DMS79 treated with DMSO at 0.1 percent for 48 hours (cell line): ENCODE results near the gene MMD.
"Not testable (repeated sequence)": the region's sequence is repeated elsewhere in the genome, so short reads cannot be mapped to it uniquely, and the experiment has no call there.

Experiments used
- DNase-seq: peaks from one replicate; lab custom pipeline; 2025; lab: John Stamatoyannopoulos, UW

Gene MMD

GRCh38 chr17:55423535-55423934 is 1.9 kb upstream of the MMD start:
- no peak for DNase-seq

DNA sequence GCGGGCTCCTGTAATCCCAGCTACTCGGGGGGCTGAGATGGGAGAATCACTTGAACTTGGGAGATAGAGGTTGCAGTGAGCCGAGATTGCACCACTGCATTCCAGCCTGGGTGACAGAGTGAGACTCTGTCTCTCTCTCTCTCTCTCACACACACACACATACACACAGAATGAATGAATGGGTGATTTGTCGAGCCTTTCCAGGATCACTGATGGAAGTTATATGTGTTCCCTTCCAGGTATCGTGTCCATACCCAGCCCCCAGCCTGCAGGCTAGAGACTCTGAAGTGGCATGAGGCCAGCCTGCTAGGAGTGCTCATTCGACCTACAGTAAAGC is 1.2 kb upstream of the MMD start:
- not testable (repeated sequence) for DNase-seq

DNA sequence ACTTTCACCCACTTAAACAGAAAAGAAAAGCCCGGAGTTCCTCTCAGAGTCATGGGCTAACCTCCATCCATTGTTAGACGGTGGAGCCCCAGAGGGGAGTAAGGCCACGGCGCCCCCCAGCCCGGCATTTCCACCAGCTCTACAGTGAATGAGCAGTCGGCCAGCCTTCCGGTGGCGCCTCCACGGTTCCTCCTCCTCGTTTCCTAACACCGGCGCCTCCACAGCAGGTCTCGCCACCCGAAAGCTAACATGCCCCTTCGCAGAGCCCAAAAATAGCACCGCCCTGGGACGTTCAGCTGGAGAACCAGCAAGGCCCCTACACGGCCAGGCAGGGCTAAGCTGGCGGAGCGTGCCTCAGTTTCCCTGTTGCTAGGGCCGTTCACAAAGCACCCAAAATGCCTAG is 858 bp downstream of the MMD start:
- no peak for DNase-seq

GRCh38 chr17:55420067-55420775 is 1.4 kb downstream of the MMD start:
- no peak for DNase-seq

DNA sequence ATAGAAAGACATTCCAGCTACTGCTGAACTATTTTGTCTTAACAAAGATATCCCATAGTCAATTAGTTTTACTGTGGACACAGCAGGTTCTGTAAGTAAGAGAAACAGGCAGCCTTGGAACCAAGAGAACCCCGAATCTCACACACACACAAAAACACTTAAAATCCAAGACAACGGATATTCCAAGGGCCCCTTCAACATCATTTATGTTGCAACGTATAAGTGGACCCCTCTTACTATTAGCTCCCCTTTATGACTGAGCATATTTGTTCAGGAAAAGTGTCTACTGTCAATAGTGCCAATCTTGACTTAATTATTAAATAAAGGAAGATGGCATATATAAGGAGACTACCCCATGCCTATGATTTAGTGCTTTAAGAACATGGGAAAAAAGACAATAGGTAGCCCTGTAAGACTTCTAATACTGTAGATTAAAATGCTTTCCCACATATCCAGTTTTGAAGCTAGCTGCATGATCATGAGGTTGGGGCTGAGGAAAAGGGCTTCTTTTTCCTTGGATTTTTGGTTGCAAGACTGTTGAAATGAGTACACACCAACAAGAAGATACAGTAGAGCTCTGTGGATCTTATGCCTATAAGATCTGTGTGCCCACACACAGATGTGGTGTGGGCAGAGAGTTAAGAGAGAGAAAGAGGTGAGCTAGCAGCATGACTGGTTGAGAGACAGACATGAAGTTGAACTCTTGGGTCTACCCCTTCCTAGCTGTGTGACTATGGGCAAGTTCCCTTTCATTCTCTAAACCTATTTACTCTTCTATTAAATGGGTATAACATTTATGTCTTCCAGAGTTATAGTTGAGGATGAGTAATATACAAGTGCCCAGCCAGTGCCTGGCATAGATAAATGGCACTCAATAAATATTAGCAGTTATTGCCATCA is 3.0 kb downstream of the MMD start:
- DNase-seq, result no peak

DNA sequence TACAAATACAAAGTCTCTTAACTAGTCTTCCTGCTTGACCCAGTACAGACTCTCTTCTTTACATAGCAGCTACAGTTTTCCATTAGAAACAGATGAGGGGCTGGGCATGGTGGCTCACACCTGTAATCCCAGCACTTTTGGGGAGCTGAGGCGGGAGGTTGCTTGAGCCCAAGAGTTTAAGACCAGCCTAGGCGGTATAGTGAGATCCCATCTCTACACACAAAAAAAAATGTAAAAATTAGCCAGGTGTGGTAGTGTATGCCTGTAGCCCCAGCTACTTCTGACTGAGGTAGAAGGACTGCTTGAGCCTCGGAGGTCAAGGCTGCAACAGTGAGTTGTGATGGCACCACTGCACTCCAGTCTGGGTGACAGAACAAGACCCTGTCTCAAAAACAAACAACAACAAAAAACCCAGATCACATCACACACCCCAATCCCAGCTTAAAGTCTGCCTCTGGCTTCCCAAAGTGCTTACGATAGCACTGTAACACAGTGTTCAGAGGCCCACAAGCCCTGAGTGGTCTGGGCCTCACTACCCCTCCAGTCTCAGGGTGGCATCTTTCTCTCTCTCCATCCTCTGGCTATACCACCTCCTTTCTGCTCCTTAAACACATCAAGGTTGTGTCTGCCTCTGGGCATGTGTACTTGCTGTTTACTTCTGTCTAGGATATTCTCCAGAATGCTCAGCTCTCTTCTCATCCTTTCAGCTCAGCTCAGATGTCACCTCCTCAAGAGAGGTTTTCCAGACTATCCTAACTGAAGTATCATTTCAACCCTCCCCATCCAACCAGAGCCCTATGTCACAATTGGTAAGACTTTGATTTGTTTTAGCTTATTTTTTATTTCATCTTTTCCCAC is 4.0 kb downstream of the MMD start:
- DNase-seq, result no peak

- DNase-seq, result no peak
Measured at GRCh38 chr17:55416470-55417052, 5.1 kb downstream of the MMD start.

DNA sequence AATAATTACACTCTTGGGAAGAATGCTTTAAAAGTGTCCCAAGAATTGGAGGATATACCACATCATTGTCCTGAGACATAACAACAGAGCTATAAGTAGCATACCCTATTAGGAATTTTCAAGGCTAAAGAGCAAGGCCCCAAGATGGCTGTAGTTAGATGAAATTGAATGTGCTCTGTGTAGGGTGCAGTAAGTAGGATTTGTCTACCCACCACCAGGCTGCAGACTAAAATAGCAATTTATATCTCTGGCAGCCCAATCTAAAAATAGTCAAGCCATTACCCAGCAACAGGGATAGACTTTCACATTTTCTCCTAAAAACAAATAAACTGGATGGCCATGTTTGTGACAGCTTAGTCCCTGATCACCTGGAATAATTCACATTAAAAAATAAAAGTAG is 5.6 kb downstream of the MMD start:
- DNase-seq, result no peak

DNA sequence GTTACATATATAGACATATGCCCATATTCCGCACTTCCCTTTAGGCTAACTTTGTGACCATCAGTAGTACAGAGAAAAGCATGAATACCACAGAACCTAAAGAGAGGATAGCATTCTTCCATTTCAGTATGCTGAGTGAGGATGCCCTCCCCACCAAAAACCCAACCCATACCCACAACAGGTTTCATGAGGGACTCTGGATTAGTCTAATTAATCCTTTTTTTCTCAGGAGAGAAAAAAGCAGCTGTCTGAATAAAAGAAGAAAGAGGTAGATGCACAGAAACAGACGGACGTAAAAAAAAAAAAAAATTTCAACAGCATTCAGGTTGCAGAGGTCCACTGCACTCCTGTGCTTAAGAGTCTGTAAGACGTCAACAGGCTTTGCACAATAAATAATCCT is 6.7 kb downstream of the MMD start:
- DNase-seq, result no peak

GRCh38 chr17:55413825-55414489 is 7.7 kb downstream of the MMD start:
- DNase-seq, result no peak

GRCh38 chr17:55411463-55411855 is 10.2 kb downstream of the MMD start:
- DNase-seq, result no peak

- DNase-seq, result no peak
Measured at GRCh38 chr17:55410722-55411462, 10.7 kb downstream of the MMD start.

DNA sequence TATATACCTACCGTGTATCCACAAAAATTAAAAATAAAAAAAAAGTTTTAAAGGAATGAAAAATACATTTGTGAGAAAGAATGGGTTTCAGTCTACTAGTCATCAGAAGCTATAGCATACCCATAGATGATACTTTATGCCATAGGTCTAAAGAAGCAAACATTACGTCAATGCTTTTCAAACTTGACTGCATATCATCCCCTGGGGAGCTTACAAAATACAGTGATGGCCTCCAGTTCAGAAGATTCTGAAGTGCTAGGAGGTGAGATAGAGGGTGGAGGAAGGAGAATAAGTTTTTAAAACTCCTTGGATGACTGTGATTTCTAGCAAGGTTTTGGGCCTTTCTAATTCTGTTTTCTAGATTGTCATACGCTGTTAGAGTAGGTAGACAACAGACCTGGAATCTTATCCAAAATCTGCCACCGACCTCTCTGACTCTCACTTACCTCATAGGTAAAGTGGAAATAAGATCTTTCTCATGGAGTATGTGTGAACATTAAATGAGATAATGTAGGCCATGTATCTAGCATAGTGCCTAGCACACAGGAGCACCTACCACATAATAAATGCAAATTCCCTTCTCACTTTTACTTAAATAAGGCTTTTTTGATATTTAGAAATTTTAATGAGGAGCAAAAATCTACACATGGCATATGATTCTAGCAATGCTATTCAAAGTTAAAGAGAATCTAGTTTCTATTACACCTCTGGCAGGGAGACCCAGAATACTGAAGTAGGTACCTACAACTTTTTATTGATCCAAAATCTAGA is 12.4 kb downstream of the MMD start:
- no peak for DNase-seq

DNA sequence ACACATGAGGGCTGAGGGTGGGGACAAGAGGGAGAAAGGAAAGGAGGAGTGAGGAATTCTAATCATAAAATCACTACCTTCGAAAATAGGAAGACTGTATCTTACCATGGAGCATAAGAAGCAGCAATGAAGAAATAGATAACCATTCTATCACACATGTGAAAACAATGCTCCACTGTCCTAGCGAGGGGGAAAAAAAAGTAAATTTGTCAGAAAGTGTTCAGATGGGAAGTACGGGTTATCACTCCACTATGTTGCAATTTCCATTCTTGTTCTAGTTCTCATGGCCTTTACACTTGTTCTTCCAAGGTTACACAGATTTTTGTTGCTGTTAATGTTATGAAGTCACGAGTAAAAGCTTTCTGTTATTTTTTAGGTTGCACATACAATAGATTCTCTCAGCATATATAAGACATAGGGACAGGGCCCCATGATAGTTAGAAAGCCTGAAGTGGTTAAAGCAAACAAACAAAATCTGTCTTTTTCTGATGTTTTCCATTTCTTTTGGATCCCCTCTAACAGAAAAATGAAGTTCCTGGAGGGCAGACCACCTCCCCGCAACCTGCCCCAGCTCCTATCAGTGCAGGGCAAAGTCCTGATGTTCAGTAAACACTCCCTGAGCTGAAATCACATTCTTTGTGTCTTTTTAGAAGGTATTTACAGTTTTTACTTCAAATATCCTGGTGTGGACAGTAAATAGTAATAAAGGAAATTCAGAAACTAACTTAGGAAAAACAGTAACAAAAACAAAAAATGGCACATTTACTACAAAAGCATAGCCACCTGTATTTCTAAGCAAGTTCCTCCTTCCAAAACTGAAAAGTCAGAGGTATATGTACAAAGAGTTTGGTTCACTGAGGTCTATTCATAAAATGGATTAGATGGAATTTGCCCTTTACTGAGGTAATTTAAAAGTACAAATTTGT is 13.7 kb downstream of the MMD start:
- no peak for DNase-seq

DNA sequence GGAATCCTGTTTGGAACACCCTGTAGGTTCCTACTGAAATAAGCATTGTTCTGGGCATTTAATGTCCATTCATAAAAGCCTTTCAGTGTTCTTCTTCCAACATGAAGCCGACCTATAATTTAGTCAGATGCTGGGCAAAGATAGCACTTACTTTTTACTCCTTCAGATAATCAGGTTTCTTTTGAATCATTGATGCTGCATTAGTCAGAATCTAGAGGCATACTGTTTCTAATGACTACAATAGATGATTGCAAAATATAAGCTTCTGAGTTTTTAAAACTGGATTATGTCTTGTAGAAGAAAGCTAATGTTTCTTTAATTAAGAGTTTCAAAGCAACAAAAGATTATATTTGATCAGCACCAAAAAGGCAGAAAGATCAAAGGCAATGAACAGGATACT is 16.0 kb downstream of the MMD start:
- DNase-seq, result no peak

GRCh38 chr17:55404197-55404596 is 17.4 kb downstream of the MMD start:
- DNase-seq, result not testable (repeated sequence)

DNA sequence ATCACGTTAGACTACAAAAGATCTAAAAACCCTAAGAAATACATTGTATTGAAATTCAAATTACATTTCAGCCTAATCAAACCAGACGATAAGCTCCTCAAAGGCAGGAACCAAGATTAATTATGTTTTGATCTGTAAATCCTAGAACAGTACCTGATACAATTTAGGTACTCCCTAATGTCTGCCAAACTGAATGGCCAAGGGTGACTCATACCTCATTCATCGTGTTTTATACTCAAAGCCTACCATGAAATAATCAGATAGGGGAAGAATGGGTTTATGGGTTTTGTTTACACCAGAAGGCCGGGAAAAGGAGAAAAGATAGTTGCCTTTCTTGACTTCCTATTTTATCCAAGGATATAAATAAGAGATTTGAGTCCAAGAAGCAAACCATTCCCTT is 19.3 kb downstream of the MMD start:
- DNase-seq, result no peak

DNA sequence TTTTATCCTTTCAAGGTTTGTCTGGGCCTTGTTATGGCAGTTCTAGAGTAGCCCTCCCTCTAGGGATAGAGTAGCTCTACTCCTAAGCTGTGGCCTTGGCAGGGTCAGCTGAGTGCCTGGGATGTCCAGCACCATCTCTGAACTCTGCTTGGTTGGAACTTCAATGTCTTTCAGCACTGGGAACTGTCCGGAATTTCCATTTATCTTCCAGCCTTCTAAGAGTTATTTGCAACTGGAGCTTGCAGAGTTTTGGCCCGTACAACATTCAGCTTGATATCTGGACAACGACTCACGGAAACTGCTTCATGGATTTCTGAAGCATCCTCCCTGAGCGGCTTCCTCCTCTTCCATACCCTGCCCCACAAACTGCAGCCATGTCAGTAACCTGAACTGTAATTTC is 22.9 kb downstream of the MMD start:
- DNase-seq, result no peak
